NCI-H187 (cell line): Measurements from ENCODE around the gene PRICKLE2.

Experiments
- DNase-seq, 2 experiments: peaks; one replicate each; lab custom pipeline; 2025; lab: John Stamatoyannopoulos, UW

The PRICKLE2 gene

DNA sequence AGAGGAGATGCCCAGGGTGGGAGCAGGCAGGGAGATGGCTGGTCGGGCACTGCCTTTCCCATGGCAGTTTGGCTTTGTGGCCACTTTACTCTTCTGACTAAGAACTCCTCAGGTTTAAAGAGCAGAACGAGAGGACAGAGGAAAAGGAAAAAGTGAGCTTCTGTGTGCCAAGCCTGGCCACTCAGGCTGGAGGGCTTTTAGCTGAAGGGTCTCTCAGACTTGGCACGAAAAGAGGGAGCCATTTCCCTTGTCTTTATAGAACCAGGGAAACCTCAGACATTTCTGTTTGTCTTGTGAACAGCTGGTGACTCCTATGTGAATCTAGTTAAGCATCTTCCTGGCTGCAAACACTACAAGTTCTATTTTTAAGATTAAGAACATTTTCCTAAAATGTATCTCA lies 178.7 kb downstream of the PRICKLE2 start:
- peak; percentile 18 to 46 for DNase-seq

DNA sequence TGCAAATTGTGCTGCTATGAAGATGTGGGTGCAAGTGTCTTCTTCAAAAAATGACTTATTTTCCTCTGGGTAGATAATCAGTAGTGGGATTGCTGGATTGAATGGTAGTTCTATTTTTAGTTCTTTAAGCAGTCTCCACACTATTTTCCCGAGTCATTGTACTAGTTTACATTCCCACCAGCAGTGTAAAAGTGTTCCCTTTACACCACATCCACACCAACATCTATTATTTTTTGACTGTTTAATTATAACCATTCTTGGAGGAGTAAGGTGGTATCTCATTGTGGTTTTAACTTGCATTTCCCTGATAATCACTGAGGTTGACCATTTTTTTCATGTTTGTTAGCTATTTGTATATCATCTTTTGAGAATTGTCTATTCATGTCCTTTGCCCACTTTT lies 182.3 kb downstream of the PRICKLE2 start:
- no peak for DNase-seq
